HCT116 (cell line): ENCODE results near the gene ACADSB. TPM values are rescaled to one million over a fixed set of nuclear protein-coding genes. Genes with fewer than 3 reads are reported as not detected.

Experiments
- ATAC-seq: fragments of 200-7000 bp; cut with Tn5 transposase; 2 replicates; pipeline ENCODE4 v1.9.1; 2020; ENCODE audit warnings: mild to moderate bottlenecking, moderate library complexity
- BruUV-seq: library from RNA; stranded (reverse); fragments of 400-500 nt; replicated peaks from 2 replicates; lab custom pipeline; 2021; lab: Mats Ljungman, UMichigan
- CTCF ChIA-PET: fragments of 300-600 bp; sonication (Branson Sonifier 250); formaldehyde crosslinking; loops from one replicate; lab custom pipeline; 2021; ENCODE audit warnings: antibody characterized with exemption; lab: Charles Lee
- POLR2A ChIA-PET: fragments of 300-600, 350-600 bp; sonication (Branson Sonifier 250); formaldehyde crosslinking; loops from one replicate; lab custom pipeline; 2021; ENCODE audit warnings: antibody characterized with exemption; lab: Charles Lee
- RAD21 ChIA-PET, 2 experiments: fragments of 300-600 bp; sonication (Branson Sonifier 250); formaldehyde crosslinking; loops; one replicate each; lab custom pipeline; 2023; ENCODE audit warnings: low total read pairs in 2 of 2; ENCODE audit not compliant: uncharacterized antibody in 2 of 2, unreplicated experiment in 2 of 2, low non-redundant PET in 1 of 2; lab: Charles Lee
- DNase-seq: peaks from one replicate; pipeline ENCODE4 v3.0.0-alpha.2; 2010; ENCODE audit warnings: low read depth, low spot score
- H2AFZ ChIP-seq: fragments of 200-600 bp; shearing (Covaris generic), sonication (generic); 2 replicates; pipeline ENCODE4 v1.6.1; 2017; ENCODE audit warnings: low read depth, mixed run types, mixed read lengths, antibody characterized with exemption, low read length; ENCODE audit not compliant: poor library complexity, severe bottlenecking
- H3K27ac ChIP-seq: 2 replicates; pipeline ENCODE4 v1.5.1; 2012; ENCODE audit warnings: low read depth, low read length
- H3K27me3 ChIP-seq: fragments of 200-600 bp; sonication (generic); 2 replicates; pipeline ENCODE4 v1.6.1; 2016; ENCODE audit warnings: mixed run types, low read length, mixed read lengths; ENCODE audit not compliant: insufficient read depth
- H3K36me3 ChIP-seq, 2 experiments: fragments of 200-500 bp in 1 of 2; fragments of 200-600 bp in 1 of 2; sonication (Bioruptor generic) in 1 of 2; sonication (generic) in 1 of 2; 2 replicates each; pipeline versions ENCODE4 v1.5.1 to v1.6.1; 2014 to 2016; ENCODE audit warnings: low read length in 2 of 2, inconsistent platforms in 1 of 2, mixed read lengths in 1 of 2, mixed run types in 1 of 2; ENCODE audit not compliant: insufficient read depth in 2 of 2, control insufficient read depth in 1 of 2
- H3K4me1 ChIP-seq, 2 experiments: fragments of 200-600 bp in 1 of 2; sonication (generic) in 1 of 2; 2 replicates each; pipeline versions ENCODE4 v1.5.1 to v1.6.1; 2012 to 2017; ENCODE audit warnings: low read length in 2 of 2, inconsistent platforms in 1 of 2, mild to moderate bottlenecking in 1 of 2, mixed read lengths in 1 of 2, mixed run types in 1 of 2, moderate library complexity in 1 of 2; ENCODE audit not compliant: insufficient read depth in 2 of 2, control insufficient read depth in 1 of 2
- H3K4me2 ChIP-seq: fragments of 200-600 bp; sonication (generic); 2 replicates; pipeline ENCODE4 v1.6.1; 2017; ENCODE audit warnings: mixed run types, low read length, mixed read lengths
- H3K4me3 ChIP-seq, 2 experiments: fragments of 200-600 bp in 1 of 2; sonication (generic) in 1 of 2; replicated peaks in 1 of 2; 2 replicates each; pipeline ENCODE4 v1.5.1; 2011 to 2016; ENCODE audit warnings: low read length in 2 of 2, control low read depth in 1 of 2, low read depth in 1 of 2, mild to moderate bottlenecking in 1 of 2, mixed read lengths in 1 of 2, mixed run types in 1 of 2
- H3K79me2 ChIP-seq: fragments of 200-600 bp; sonication (generic); 2 replicates; pipeline ENCODE4 v1.6.1; 2017; ENCODE audit warnings: mild to moderate bottlenecking, mixed run types, low read length, moderate library complexity, mixed read lengths; ENCODE audit not compliant: insufficient read depth
- H3K9ac ChIP-seq: fragments of 200-600 bp; sonication (generic); 2 replicates; pipeline ENCODE4 v1.6.1; 2016; ENCODE audit warnings: low read length, mixed read lengths
- H3K9me2 ChIP-seq: fragments of 200-600 bp; sonication (generic), shearing (Covaris generic); 2 replicates; pipeline ENCODE4 v1.6.1; 2017; ENCODE audit warnings: mixed run types, mild to moderate bottlenecking, moderate library complexity; ENCODE audit not compliant: insufficient read depth
- H3K9me3 ChIP-seq, 2 experiments: fragments of 200-500 bp in 1 of 2; fragments of 200-600 bp in 1 of 2; sonication (Bioruptor generic) in 1 of 2; sonication (generic) in 1 of 2; 2 replicates each; pipeline ENCODE4 v1.6.1; 2014 to 2017; ENCODE audit warnings: low read length in 2 of 2, mixed read lengths in 2 of 2, inconsistent platforms in 1 of 2, low read depth in 1 of 2, mild to moderate bottlenecking in 1 of 2, mixed run types in 1 of 2, moderate library complexity in 1 of 2; ENCODE audit not compliant: control insufficient read depth in 1 of 2, insufficient read depth in 1 of 2
- H4K20me1 ChIP-seq: fragments of 200-600 bp; sonication (generic), shearing (Covaris generic); 2 replicates; pipeline ENCODE4 v1.6.1; 2017; ENCODE audit warnings: mixed run types, mild to moderate bottlenecking, moderate library complexity; ENCODE audit not compliant: insufficient read depth
- CBX3 ChIP-seq: IDR thresholded peaks from 2 replicates; pipeline ENCODE4 v1.6.1; 2012; ENCODE audit warnings: low read depth
- CTCF ChIP-seq, 3 experiments: fragments of 200-600 bp in 1 of 3; sonication (generic) in 1 of 3; IDR thresholded peaks in 2 of 3; conservative IDR thresholded peaks in 1 of 3; 2 replicates each; pipeline ENCODE4 v1.5.1; 2012 to 2017; ENCODE audit warnings: low read depth in 2 of 3, low read length in 2 of 3, antibody characterized with exemption in 1 of 3, borderline replicate concordance in 1 of 3, control low read depth in 1 of 3, mild to moderate bottlenecking in 1 of 3, mixed read lengths in 1 of 3, mixed run types in 1 of 3, moderate library complexity in 1 of 3; ENCODE audit not compliant: insufficient read depth in 1 of 3
- EGR1 ChIP-seq: IDR thresholded peaks from 2 replicates; pipeline ENCODE4 v1.6.1; 2012; ENCODE audit warnings: low read depth
- ELF1 ChIP-seq: IDR thresholded peaks from 2 replicates; pipeline ENCODE4 v1.6.1; 2012; ENCODE audit warnings: low read depth, borderline replicate concordance
- EZH2phosphoT487 ChIP-seq: fragments of 200-600 bp; IDR thresholded peaks from 2 replicates; pipeline ENCODE4 v1.6.1; 2018; ENCODE audit warnings: antibody characterized with exemption, borderline replicate concordance
- FOSL1 ChIP-seq: IDR thresholded peaks from 2 replicates; pipeline ENCODE4 v1.6.1; 2012; ENCODE audit warnings: low read depth
- JUND ChIP-seq: IDR thresholded peaks from 2 replicates; pipeline ENCODE4 v1.6.1; 2012
- MAX ChIP-seq: IDR thresholded peaks from 2 replicates; pipeline ENCODE4 v1.6.1; 2012
- POLR2AphosphoS5 ChIP-seq: IDR thresholded peaks from 2 replicates; pipeline ENCODE4 v1.6.1; 2011; ENCODE audit warnings: mild to moderate bottlenecking, low read depth, low read length, moderate library complexity
- RAD21 ChIP-seq: IDR thresholded peaks from 2 replicates; pipeline ENCODE4 v1.6.1; 2012; ENCODE audit warnings: low read depth, mild to moderate bottlenecking
- REST ChIP-seq: IDR thresholded peaks from 2 replicates; pipeline ENCODE4 v1.6.1; 2012; ENCODE audit warnings: low read depth
- SIN3A ChIP-seq: IDR thresholded peaks from 2 replicates; pipeline ENCODE4 v1.6.1; 2012; ENCODE audit warnings: low read depth
- SRF ChIP-seq: IDR thresholded peaks from 2 replicates; pipeline ENCODE4 v1.6.1; 2012; ENCODE audit warnings: low read depth
- YY1 ChIP-seq: IDR thresholded peaks from 2 replicates; pipeline ENCODE4 v1.6.1; 2011; ENCODE audit warnings: low read length, low read depth, moderate library complexity, mild to moderate bottlenecking; ENCODE audit not compliant: insufficient replicate concordance; ENCODE audit errors: extremely low read depth
- ZFX ChIP-seq: fragments of 450-650 bp; IDR thresholded peaks from 2 replicates; pipeline ENCODE4 v1.6.1; 2017
- ZNF274 ChIP-seq: fragments of 200-500 bp; sonication (Bioruptor generic); IDR thresholded peaks from 2 replicates; pipeline ENCODE4 v1.6.1; 2014; ENCODE audit warnings: mild to moderate bottlenecking, low read depth, low read length, inconsistent platforms
- intact Hi-C: fragments of 100-400 bp; cut with micrococcal nuclease; formaldehyde crosslinking; loops from 2 replicates; pipeline ENCODE4 v1.10.0; 2022
- total RNA-seq: library from RNA; stranded (reverse); gene quantifications from one replicate; pipeline ENCODE4 v1.2.1, GENCODE V29; 2021; ENCODE audit not compliant: unreplicated experiment
- TF ChIP-seq, protein P1 (sequence below): IDR thresholded peaks from 2 replicates; pipeline ENCODE4 v1.6.1; 2011; ENCODE audit warnings: mild to moderate bottlenecking, low read length, moderate library complexity; ENCODE audit not compliant: insufficient replicate concordance; ENCODE audit errors: extremely low read depth

Gene ACADSB
- total RNA-seq, 1 experiment from 2014 or later: 33.3 TPM

- ChIA-PET POLR2A (no interaction called here), CTCF (interaction anchor here (1.7 to 1.9 kb wide), 2 partner anchors 9 to 13 kb away, joined by 14 to 17 read pairs; no protein-coding TSS in a partner anchor), RAD21 (no interaction called here)
- TF ChIP-seq SRF (no peak), YY1 (no peak), ZFX (no peak), JUND (no peak), EZH2phosphoT487 (no peak), CBX3 (no peak), RAD21 (no peak), MAX (no peak), EGR1 (no peak), ZNF274 (no peak), REST (no peak), ELF1 (no peak), SIN3A (no peak), POLR2AphosphoS5 (no peak), FOSL1 (no peak), CTCF (IDR thresholded peaks at IDR 0.05 in 2 of 3, conservative IDR thresholded peaks at IDR 0.05 in 1 of 3; ENCODE audit: borderline replicate concordance in 1 of 3, insufficient read depth in 1 of 3, low read depth in 2 of 3, low read length in 2 of 3) (no peak)
- TF ChIP-seq, protein P1, sequence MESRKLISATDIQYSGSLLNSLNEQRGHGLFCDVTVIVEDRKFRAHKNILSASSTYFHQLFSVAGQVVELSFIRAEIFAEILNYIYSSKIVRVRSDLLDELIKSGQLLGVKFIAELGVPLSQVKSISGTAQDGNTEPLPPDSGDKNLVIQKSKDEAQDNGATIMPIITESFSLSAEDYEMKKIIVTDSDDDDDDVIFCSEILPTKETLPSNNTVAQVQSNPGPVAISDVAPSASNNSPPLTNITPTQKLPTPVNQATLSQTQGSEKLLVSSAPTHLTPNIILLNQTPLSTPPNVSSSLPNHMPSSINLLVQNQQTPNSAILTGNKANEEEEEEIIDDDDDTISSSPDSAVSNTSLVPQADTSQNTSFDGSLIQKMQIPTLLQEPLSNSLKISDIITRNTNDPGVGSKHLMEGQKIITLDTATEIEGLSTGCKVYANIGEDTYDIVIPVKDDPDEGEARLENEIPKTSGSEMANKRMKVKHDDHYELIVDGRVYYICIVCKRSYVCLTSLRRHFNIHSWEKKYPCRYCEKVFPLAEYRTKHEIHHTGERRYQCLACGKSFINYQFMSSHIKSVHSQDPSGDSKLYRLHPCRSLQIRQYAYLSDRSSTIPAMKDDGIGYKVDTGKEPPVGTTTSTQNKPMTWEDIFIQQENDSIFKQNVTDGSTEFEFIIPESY: no peak
- intact Hi-C loops: no loop called here
- H3K4me3 ChIP-seq: no peak overlapping the region
- no peak overlapping the region for H3K9ac ChIP-seq
- DNase-seq: no peak
- no peaks in the 10 kb centered on the region for H3K9me3 ChIP-seq
- H3K27ac ChIP-seq: no peak overlapping the region
- no peaks in the 10 kb centered on the region for H3K36me3 ChIP-seq
- no peak overlapping the region for H3K4me2 ChIP-seq
- no peaks in the 10 kb centered on the region for H4K20me1 ChIP-seq
- no peaks in the 10 kb centered on the region for H3K27me3 ChIP-seq
- H3K9me2 ChIP-seq: no peaks in the 10 kb centered on the region
- ATAC-seq: no peak
- H3K4me1 ChIP-seq: no peaks in the 10 kb centered on the region
- no peaks in the 10 kb centered on the region for H3K79me2 ChIP-seq
- BruUV-seq: no TSS peak
- no peak overlapping the region for H2AFZ ChIP-seq
Observed at GRCh38 chr10:123034332-123034731, 25.5 kb downstream of the ACADSB start.
